ENCODE measurements around the gene PRPF40A. TPM values are rescaled to one million over a fixed set of nuclear protein-coding genes. Genes with fewer than 3 reads are reported as not detected.
A peak's percentile ranks its signal among the peaks of the same experiment; 100 is the strongest.

PRPF40A gene
- total RNA-seq, 1 donor from 2014 or later = 132 TPM

DNA sequence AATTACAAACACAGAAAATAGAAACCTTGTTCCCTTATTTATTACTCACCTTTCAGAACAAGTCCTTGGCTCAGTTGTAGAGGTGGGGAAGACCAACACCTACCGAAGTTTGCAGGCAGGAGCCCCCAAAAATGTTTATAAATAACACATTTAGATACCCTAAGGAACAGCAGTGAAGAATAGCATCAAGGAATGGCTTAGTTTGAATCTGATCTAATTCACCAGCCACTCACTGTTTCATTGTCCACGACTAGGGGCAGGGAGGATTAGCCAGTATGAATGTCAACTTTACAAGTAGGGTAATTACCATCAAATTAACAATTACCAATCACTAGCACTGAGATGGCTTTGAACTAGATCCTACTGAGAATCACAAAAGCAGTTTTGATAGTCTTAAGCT lies 65.4 kb downstream of the PRPF40A start:
- DNase-seq (ENCODE audit: low read depth) = no peak
- TF ChIP-seq, protein P1, sequence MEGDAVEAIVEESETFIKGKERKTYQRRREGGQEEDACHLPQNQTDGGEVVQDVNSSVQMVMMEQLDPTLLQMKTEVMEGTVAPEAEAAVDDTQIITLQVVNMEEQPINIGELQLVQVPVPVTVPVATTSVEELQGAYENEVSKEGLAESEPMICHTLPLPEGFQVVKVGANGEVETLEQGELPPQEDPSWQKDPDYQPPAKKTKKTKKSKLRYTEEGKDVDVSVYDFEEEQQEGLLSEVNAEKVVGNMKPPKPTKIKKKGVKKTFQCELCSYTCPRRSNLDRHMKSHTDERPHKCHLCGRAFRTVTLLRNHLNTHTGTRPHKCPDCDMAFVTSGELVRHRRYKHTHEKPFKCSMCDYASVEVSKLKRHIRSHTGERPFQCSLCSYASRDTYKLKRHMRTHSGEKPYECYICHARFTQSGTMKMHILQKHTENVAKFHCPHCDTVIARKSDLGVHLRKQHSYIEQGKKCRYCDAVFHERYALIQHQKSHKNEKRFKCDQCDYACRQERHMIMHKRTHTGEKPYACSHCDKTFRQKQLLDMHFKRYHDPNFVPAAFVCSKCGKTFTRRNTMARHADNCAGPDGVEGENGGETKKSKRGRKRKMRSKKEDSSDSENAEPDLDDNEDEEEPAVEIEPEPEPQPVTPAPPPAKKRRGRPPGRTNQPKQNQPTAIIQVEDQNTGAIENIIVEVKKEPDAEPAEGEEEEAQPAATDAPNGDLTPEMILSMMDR (conservative IDR thresholded peaks at IDR 0.05; ENCODE audit: low read depth, low read length) = no peak
- H3K4me3 ChIP-seq (ENCODE audit: low read depth, low read length) = no peak overlapping the region

DNA sequence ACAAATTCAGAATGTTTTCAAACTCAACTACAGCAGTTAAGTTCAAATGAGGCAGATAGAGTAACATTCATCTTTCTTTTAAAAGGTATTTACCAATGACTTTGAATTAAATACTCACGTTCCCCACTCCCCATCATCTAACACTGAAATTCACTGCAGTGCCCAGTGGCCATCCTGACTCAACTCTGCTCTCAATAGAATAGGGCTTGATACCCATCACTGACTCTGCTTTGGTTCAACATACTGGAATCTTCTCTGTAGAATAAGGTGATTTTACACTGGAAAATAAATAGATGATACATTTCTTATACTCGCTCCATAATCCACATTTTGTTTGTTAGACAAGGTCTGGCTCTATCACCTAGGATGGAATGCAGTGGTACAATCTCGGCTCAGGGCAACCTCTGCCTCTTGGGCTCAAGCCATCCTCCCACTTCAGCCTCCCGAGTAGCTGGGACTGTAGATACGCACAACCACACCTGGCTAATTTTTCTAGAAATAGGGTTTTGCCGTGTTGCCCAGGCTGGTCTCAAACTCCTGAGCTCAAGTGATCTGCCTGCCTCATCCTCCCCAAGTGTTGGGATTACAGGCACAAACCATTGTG lies 66.4 kb downstream of the PRPF40A start:
- H3K4me3 ChIP-seq (ENCODE audit: low read depth, low read length) = no peak overlapping the region
- TF ChIP-seq, protein P1 (conservative IDR thresholded peaks at IDR 0.05; ENCODE audit: low read depth, low read length) = no peak
- DNase-seq (ENCODE audit: low read depth) = no peak

DNA sequence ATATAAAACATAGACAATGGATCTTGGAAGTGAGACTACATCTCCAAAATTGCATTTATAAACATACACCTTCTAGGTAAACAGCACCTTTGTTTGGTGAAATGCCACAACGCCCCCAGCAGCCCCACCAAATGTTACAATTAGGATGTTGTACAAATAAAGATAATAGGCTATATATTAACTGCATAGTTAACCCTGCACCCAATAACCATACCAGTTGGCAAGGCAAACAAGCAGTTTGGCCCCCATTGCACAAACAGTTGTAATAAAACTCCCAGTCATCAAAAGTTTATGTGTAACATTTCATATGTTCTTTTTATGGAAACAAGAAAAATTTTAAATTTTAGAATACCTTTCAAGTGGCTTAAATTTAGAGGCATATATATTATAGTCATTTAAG lies 67.3 kb downstream of the PRPF40A start:
- TF ChIP-seq, protein P1 (conservative IDR thresholded peaks at IDR 0.05; ENCODE audit: low read depth, low read length) = no peak
- no peak overlapping the region for H3K4me3 ChIP-seq (ENCODE audit: low read depth, low read length)
- DNase-seq (ENCODE audit: low read depth) = no peak

DNA sequence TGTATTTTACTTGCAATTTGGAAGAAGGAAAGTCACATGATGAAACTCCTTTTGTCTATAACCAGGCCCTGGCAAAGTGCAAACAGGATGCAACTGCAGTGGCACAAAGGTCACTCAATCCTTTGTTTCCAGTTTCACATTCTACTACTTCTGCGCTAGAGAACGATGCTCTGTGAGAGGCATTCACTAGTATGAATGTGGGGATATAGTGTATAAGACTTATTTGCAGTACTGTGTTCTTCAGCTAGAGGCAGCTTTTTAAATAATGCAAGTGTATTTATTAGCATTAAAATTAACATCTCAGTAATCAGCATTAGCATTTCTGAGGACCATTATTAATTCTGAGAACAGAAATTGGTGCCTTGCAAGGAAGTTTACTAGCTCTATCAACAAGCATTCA lies 68.9 kb downstream of the PRPF40A start:
- DNase-seq (ENCODE audit: low read depth) = no peak
- H3K4me3 ChIP-seq (ENCODE audit: low read depth, low read length) = no peak overlapping the region
- TF ChIP-seq, protein P1 (conservative IDR thresholded peaks at IDR 0.05; ENCODE audit: low read depth, low read length) = no peak

DNA sequence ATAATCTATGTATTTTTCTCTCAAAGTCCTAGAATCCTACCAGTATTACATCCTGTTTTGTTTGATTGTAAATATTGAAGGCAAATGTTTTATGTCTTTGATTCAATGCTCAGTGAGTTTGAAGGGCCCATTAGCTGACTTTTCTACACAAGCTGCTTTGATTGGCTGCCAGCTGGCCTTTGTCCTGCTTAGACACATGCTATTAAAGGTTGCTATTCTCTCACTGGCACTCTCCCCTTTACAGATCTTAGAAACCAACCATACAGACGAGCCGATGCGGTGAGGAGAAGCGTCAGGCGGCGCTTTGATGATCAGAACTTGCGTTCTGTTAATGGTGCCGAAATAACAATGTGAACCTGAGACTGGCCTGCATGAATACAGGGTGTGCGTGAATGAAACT lies 69.7 kb downstream of the PRPF40A start:
- no peak overlapping the region for H3K4me3 ChIP-seq (ENCODE audit: low read depth, low read length)
- no peak for DNase-seq (ENCODE audit: low read depth)
- TF ChIP-seq, protein P1 (conservative IDR thresholded peaks at IDR 0.05; ENCODE audit: low read depth, low read length) = no peak

DNA sequence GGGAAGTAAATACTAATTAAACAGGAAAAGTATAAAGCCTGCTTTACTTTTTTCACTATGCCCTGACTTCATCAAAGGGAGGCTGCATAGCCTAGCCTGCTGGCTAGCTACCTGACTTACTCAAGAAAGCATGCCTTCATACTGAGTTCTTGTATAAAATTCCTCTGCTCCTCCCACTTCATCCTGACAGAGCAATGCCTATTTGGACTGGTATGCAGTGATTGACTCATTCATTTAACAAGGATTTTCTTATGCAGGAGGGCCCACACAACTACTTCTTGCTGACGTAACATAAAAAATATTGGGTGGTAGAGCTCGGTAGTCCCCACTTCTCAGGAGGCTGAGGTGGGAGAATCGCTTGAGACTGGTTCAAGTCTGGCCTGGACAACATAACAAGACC lies 70.5 kb downstream of the PRPF40A start:
- DNase-seq (ENCODE audit: low read depth) = peak; percentile 40
- no peak overlapping the region for H3K4me3 ChIP-seq (ENCODE audit: low read depth, low read length)
- TF ChIP-seq, protein P1 (conservative IDR thresholded peaks at IDR 0.05; ENCODE audit: low read depth, low read length) = no peak

DNA sequence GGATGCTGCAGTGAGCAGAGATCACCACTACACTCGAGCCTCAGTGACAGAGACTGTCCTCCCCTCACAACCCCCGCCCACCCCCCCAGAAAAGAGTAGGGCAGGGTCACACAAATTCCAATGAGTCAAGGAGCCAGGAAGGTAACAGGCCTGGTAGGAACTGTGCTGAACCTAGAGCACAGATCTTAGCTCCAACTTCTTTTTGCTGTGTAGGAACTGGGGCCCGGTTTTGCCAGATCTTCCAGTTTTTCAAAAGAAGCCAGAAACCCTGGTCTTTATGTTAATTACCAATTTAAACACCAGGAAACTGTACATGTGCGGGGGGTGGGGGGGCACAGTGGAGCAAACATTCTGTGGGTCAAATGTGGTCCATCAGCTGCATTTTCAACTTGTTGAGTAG lies 71.0 kb downstream of the PRPF40A start:
- no peak for DNase-seq (ENCODE audit: low read depth)
- H3K4me3 ChIP-seq (ENCODE audit: low read depth, low read length) = no peak overlapping the region
- TF ChIP-seq, protein P1 (conservative IDR thresholded peaks at IDR 0.05; ENCODE audit: low read depth, low read length) = no peak
